Measurements from ENCODE around the gene ZMIZ1.

The ZMIZ1 gene

DNA sequence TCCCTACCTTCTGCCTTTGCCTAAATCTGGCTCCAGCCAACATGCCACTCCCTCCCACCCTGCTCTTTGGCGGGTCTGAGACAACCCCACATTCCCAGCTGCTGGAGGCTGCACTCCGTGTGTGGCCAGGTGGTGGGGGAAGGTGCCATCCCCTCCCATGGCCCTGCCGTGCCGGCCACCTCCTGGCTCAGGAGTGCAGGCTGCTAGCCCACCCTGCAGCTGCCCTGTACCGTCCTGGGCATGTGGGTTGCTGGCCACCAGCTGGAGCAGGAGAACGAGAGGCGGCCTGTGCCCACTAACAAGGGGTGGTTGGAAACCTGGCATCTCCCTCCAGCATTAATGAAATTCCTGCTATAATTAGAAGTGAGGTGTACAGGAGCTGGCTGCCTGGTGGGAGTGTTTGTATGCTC lies 97.6 kb downstream of the ZMIZ1 start:
- Histone ChIP-seq H3K4me3 (replicated peaks; ENCODE audit: low read depth, low read length) (no peak overlapping the region), H3K36me3 (ENCODE audit: control insufficient read depth, insufficient read depth, low read length) (no peaks in the 10 kb centered on the region), H3K27me3 (replicated peaks; ENCODE audit: control insufficient read depth, insufficient read depth, low read length) (no peaks in the 10 kb centered on the region; the same call in 1 of the 2 replicates)
- TF ChIP-seq, protein P1, sequence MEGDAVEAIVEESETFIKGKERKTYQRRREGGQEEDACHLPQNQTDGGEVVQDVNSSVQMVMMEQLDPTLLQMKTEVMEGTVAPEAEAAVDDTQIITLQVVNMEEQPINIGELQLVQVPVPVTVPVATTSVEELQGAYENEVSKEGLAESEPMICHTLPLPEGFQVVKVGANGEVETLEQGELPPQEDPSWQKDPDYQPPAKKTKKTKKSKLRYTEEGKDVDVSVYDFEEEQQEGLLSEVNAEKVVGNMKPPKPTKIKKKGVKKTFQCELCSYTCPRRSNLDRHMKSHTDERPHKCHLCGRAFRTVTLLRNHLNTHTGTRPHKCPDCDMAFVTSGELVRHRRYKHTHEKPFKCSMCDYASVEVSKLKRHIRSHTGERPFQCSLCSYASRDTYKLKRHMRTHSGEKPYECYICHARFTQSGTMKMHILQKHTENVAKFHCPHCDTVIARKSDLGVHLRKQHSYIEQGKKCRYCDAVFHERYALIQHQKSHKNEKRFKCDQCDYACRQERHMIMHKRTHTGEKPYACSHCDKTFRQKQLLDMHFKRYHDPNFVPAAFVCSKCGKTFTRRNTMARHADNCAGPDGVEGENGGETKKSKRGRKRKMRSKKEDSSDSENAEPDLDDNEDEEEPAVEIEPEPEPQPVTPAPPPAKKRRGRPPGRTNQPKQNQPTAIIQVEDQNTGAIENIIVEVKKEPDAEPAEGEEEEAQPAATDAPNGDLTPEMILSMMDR (IDR thresholded peaks at IDR 0.05; ENCODE audit: insufficient read depth, low read length, poor library complexity, severe bottlenecking): no peak
- DNase-seq (ENCODE audit: extremely low read depth, insufficient read length): no peak

DNA sequence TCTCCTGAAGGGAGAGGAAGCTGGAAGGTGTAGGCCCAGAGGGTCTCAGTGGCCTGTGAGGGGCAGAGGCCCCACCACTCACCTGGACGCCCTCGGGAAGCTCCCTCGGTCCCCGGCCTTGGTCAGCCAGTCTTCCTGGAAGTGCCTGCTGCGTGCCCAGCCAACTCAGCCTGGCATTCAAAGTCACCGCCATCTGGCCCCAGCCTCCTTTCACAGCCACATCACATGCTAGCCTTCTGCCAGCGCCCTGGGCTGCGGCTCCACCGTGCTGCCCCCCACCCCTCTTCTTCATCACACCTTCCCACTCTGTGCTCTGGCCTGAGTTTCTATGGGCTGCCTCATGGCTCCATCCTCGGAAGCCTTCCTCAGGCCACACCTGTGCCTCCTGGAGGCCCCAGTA lies 98.0 kb downstream of the ZMIZ1 start:
- Histone ChIP-seq H3K36me3 (ENCODE audit: control insufficient read depth, insufficient read depth, low read length) (no peaks in the 10 kb centered on the region), H3K27me3 (replicated peaks; ENCODE audit: control insufficient read depth, insufficient read depth, low read length) (no peaks in the 10 kb centered on the region; the same call in 1 of the 2 replicates), H3K4me3 (replicated peaks; ENCODE audit: low read depth, low read length) (no peak overlapping the region)
- TF ChIP-seq, protein P1 (IDR thresholded peaks at IDR 0.05; ENCODE audit: insufficient read depth, low read length, poor library complexity, severe bottlenecking): no peak
- no peak for DNase-seq (ENCODE audit: extremely low read depth, insufficient read length)

DNA sequence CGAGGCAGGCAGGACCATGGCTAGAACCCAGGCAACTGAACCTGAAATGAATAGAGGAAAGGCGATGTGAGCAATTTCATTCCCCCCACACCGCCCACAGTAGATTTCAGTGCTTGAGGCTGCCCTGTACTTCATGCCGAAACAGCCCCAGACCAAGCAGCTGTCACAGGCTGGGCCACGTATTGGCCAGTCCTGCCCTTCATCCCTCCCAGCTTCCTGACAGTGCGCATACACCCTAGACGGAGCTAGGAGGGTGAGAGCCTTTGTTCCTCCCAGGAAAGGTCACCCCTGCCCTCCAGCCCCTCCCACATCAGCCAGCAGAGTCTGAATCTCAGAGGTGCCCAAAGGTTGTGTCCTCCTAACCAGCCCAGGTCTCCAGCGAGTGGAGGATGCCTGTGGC lies 98.8 kb downstream of the ZMIZ1 start:
- H3K27me3 ChIP-seq (replicated peaks; ENCODE audit: control insufficient read depth, insufficient read depth, low read length): no peaks in the 10 kb centered on the region; the same call in 1 of the 2 replicates
- TF ChIP-seq, protein P1 (IDR thresholded peaks at IDR 0.05; ENCODE audit: insufficient read depth, low read length, poor library complexity, severe bottlenecking): no peak
- H3K4me3 ChIP-seq (replicated peaks; ENCODE audit: low read depth, low read length): no peak overlapping the region
- no peaks in the 10 kb centered on the region for H3K36me3 ChIP-seq (ENCODE audit: control insufficient read depth, insufficient read depth, low read length)
- DNase-seq (ENCODE audit: extremely low read depth, insufficient read length): no peak

DNA sequence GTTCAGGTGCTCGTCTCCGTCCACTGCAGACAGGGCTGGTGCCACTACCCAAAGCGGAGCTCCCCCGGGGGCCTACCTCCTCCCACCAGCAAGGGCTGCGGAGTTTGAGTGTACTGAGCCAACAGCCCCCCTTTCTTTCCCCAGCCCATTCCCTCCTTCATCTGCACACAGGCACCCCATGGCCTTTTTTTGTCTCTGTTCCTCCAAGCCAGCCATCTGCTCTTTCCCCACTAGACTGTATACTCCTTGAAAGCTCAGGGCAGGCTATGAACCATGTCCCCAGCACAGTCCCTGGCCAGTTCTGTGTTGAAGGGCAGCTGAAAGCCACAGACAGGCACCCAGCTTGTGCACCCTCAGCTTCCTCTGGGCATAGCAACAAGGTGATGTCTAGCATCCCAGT lies 99.4 kb downstream of the ZMIZ1 start:
- TF ChIP-seq, protein P1 (IDR thresholded peaks at IDR 0.05; ENCODE audit: insufficient read depth, low read length, poor library complexity, severe bottlenecking): no peak
- Histone ChIP-seq H3K4me3 (replicated peaks; ENCODE audit: low read depth, low read length) (no peak overlapping the region), H3K27me3 (replicated peaks; ENCODE audit: control insufficient read depth, insufficient read depth, low read length) (no peaks in the 10 kb centered on the region; the same call in 1 of the 2 replicates), H3K36me3 (ENCODE audit: control insufficient read depth, insufficient read depth, low read length) (no peaks in the 10 kb centered on the region)
- DNase-seq (ENCODE audit: extremely low read depth, insufficient read length): no peak

DNA sequence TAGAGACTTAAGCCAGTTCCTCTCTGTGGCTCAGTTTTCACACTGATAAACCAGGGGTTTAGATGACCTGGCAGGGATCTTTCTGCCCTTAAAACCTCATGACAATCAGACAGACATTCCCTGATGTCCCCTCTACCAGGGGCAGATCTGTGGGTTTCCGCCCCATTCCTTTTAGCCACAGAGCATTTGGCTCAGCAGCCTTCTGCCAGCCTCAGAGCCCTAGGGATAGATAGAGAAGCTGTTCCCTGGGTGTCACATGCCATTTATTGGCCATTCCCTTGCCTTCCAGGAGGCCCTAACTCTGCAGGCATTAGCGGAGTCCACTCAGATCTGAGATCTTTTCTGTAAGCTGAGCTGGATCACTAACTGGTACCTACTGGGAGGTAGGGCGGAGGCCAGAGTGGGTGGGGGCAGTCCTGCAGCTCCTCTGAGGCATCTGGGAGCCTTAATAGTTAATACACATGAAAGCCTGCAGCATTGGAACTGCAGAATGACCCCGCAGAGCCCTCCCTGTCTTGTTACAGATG lies 101.5 kb downstream of the ZMIZ1 start:
- DNase-seq (ENCODE audit: extremely low read depth, insufficient read length): no peak
- Histone ChIP-seq H3K4me3 (replicated peaks; ENCODE audit: low read depth, low read length) (no peak overlapping the region), H3K36me3 (ENCODE audit: control insufficient read depth, insufficient read depth, low read length) (no peaks in the 10 kb centered on the region), H3K27me3 (replicated peaks; ENCODE audit: control insufficient read depth, insufficient read depth, low read length) (no peaks in the 10 kb centered on the region; the same call in 1 of the 2 replicates)
- TF ChIP-seq, protein P1 (IDR thresholded peaks at IDR 0.05; ENCODE audit: insufficient read depth, low read length, poor library complexity, severe bottlenecking): no peak

DNA sequence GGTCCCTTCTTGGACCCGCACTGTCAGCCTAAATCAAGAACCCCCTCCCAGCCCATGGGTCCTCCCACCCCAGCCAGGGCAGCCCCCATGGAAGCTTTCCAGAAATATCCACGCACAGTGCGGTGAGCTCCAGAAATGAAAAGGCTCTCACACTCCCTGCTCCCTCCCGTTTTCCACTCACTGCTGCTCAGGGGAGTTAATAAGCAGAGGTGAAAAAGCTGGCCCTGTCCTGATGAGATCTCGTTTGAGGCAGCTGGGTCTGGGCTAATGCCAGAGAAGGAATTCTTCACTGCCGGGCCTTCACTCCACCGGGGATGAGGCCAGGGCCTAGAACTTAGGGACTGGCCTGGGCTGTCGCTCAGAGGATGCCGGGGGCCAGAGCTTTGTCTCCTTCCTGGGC lies 102.2 kb downstream of the ZMIZ1 start:
- H3K36me3 ChIP-seq (ENCODE audit: control insufficient read depth, insufficient read depth, low read length): no peaks in the 10 kb centered on the region

More for the DNA sequence above, 102.2 kb downstream of the ZMIZ1 start:
- TF ChIP-seq, protein P1 (IDR thresholded peaks at IDR 0.05; ENCODE audit: insufficient read depth, low read length, poor library complexity, severe bottlenecking): no peak
- no peak for DNase-seq (ENCODE audit: extremely low read depth, insufficient read length)
- Histone ChIP-seq H3K27me3 (replicated peaks; ENCODE audit: control insufficient read depth, insufficient read depth, low read length) (no peaks in the 10 kb centered on the region; the same call in 1 of the 2 replicates), H3K4me3 (replicated peaks; ENCODE audit: low read depth, low read length) (no peak overlapping the region)
